HepG2 (cell line): ENCODE results near the gene VTI1B. TPM values are rescaled to one million over a fixed set of nuclear protein-coding genes. Genes with fewer than 3 reads are reported as not detected.

Experiments
- ATAC-seq: fragments of 200-7000 bp; cut with Tn5 transposase; 3 replicates; pipeline ENCODE4 v1.9.1; 2020; ENCODE audit warnings: mild to moderate bottlenecking, moderate library complexity
- BruUV-seq: library from RNA; stranded (reverse); fragments of 400-500 nt; replicated peaks from 2 replicates; lab custom pipeline; 2021; lab: Mats Ljungman, UMichigan
- CTCF ChIA-PET: fragments of 300-600 bp; formaldehyde crosslinking; extraction: SDS; loops from one replicate; lab custom pipeline; 2021; ENCODE audit warnings: low total read pairs, inconsistent platforms, low intra/inter-chr PET ratio; lab: Yijun Ruan, JAX
- POLR2A ChIA-PET: fragments of 350-600 bp; sonication (Branson Sonifier 250); formaldehyde crosslinking; loops from one replicate; lab custom pipeline; 2020; ENCODE audit warnings: antibody characterized with exemption, inconsistent platforms; lab: Yijun Ruan, JAX
- DNase-seq: peaks from one replicate; pipeline ENCODE4 v3.0.0-alpha.2; 2015; ENCODE audit warnings: low spot score
- FAIRE-seq: peaks from 3 replicates; lab custom pipeline; 2011; peaks lifted over from hg19 to GRCh38; lab: Jason Lieb, UNC
- H2AFZ ChIP-seq: one replicate; pipeline ENCODE4 v1.6.1; 2011; ENCODE audit warnings: low read length, inconsistent platforms
- H3K27ac ChIP-seq: fragments of 300-600 bp; 3 replicates; pipeline ENCODE4 v1.8.0; 2011; ENCODE audit warnings: mixed run types, mild to moderate bottlenecking, mixed read lengths, low read length, inconsistent platforms; ENCODE audit not compliant: insufficient read depth; ENCODE audit errors: extremely low read length
- H3K27me3 ChIP-seq, 2 experiments: fragments of 200-600 bp in 1 of 2; 2 replicates in 1 of 2; 3 replicates in 1 of 2; pipeline versions ENCODE4 v1.6.0 to v1.8.0; 2011; ENCODE audit warnings: low read length in 2 of 2, mild to moderate bottlenecking in 2 of 2, moderate library complexity in 2 of 2, inconsistent platforms in 1 of 2; ENCODE audit not compliant: insufficient read depth in 2 of 2, control insufficient read depth in 1 of 2
- H3K36me3 ChIP-seq, 2 experiments: fragments of 200-600 bp in 1 of 2; replicated peaks in 1 of 2; 2 replicates in 1 of 2; 3 replicates in 1 of 2; pipeline versions ENCODE4 v1.5.1 to v1.8.0; 2011; ENCODE audit warnings: low read length in 2 of 2, inconsistent platforms in 1 of 2; ENCODE audit not compliant: insufficient read depth in 2 of 2, control insufficient read depth in 1 of 2
- H3K4me1 ChIP-seq: 2 replicates; pipeline ENCODE4 v1.5.1; 2012; ENCODE audit warnings: low read length, inconsistent platforms; ENCODE audit not compliant: insufficient read depth
- H3K4me2 ChIP-seq: 2 replicates; pipeline ENCODE4 v1.6.0; 2011; ENCODE audit warnings: low read depth, low read length, inconsistent platforms
- H3K4me3 ChIP-seq, 3 experiments: fragments of 200-600 bp in 1 of 3; sonication (generic), shearing (Covaris generic) in 1 of 3; replicated peaks in 1 of 3; 2 replicates each; pipeline ENCODE4 v1.5.1; 2011 to 2016; ENCODE audit warnings: low read length in 3 of 3, inconsistent platforms in 2 of 3, low read depth in 2 of 3, mild to moderate bottlenecking in 2 of 3, control low read depth in 1 of 3, mixed read lengths in 1 of 3; ENCODE audit not compliant: insufficient read depth in 1 of 3
- H3K79me2 ChIP-seq: one replicate; pipeline ENCODE4 v1.6.1; 2011; ENCODE audit warnings: low read length, inconsistent platforms; ENCODE audit not compliant: insufficient read depth
- H3K9ac ChIP-seq: 2 replicates; pipeline ENCODE4 v1.6.0; 2011; ENCODE audit warnings: mild to moderate bottlenecking, low read depth, low read length, inconsistent platforms; ENCODE audit not compliant: insufficient read depth
- H3K9me3 ChIP-seq: 2 replicates; pipeline ENCODE4 v1.5.1; 2012; ENCODE audit warnings: mild to moderate bottlenecking, low read length
- H4K20me1 ChIP-seq: 2 replicates; pipeline ENCODE4 v1.6.0; 2011; ENCODE audit warnings: inconsistent platforms, mild to moderate bottlenecking, low read length, moderate library complexity; ENCODE audit not compliant: insufficient read depth
- ASH2L ChIP-seq: fragments of 300-600, 200-600 bp; sonication (generic); IDR thresholded peaks from 2 replicates; pipeline ENCODE4 v1.7.0; 2017; ENCODE audit warnings: low read depth, mild to moderate bottlenecking, moderate library complexity, mixed read lengths, low read length; ENCODE audit not compliant: insufficient read length
- CHD2 ChIP-seq: IDR thresholded peaks from 2 replicates; pipeline ENCODE4 v1.6.1; 2011; ENCODE audit warnings: low read depth, low read length, improper control_type of control experiment
- EEA1 ChIP-seq: sonication (generic); formaldehyde crosslinking; IDR thresholded peaks from 2 replicates; pipeline ENCODE4 v1.5.1; 2020; ENCODE audit warnings: mild to moderate bottlenecking, missing genetic modification reagents, borderline replicate concordance
- EED ChIP-seq: sonication (generic); formaldehyde crosslinking; IDR thresholded peaks from 2 replicates; pipeline ENCODE4 v1.5.0; 2020; ENCODE audit warnings: mild to moderate bottlenecking, missing genetic modification reagents
- ETS1 ChIP-seq: sonication (generic); formaldehyde crosslinking; IDR thresholded peaks from 2 replicates; pipeline ENCODE4 v1.4.0; 2020; ENCODE audit warnings: missing genetic modification reagents
- GFI1 ChIP-seq: sonication (generic); formaldehyde crosslinking; IDR thresholded peaks from 2 replicates; pipeline ENCODE4 v1.5.0; 2020; ENCODE audit warnings: missing genetic modification reagents, mild to moderate bottlenecking, borderline replicate concordance
- HNRNPK ChIP-seq: fragments of 200-400 bp; formaldehyde crosslinking; IDR thresholded peaks from 2 replicates; pipeline ENCODE4 v1.6.1; 2018; ENCODE audit warnings: low read length, low read depth, moderate library complexity, mild to moderate bottlenecking; ENCODE audit not compliant: poor library complexity, severe bottlenecking
- MEF2D ChIP-seq: sonication (generic); formaldehyde crosslinking; IDR thresholded peaks from 2 replicates; pipeline ENCODE4 v1.5.1; 2020; ENCODE audit warnings: mild to moderate bottlenecking, missing genetic modification reagents
- MTA1 ChIP-seq: sonication (generic); formaldehyde crosslinking; IDR thresholded peaks from 2 replicates; pipeline ENCODE4 v1.4.0; 2020; ENCODE audit warnings: missing genetic modification reagents, mild to moderate bottlenecking, borderline replicate concordance
- NAIF1 ChIP-seq: sonication (generic); formaldehyde crosslinking; IDR thresholded peaks from 2 replicates; pipeline ENCODE4 v1.5.0; 2020; ENCODE audit warnings: mild to moderate bottlenecking, missing genetic modification reagents, borderline replicate concordance
- PHF21A ChIP-seq: sonication (generic); formaldehyde crosslinking; IDR thresholded peaks from 2 replicates; pipeline ENCODE4 v1.5.0; 2020; ENCODE audit warnings: mild to moderate bottlenecking, missing genetic modification reagents
- SUZ12 ChIP-seq: fragments of 150-350 bp; IDR thresholded peaks from 2 replicates; pipeline ENCODE4 v1.6.1; 2014; ENCODE audit warnings: low read depth, low read length
- WGBS: methylation state at CpG from one replicate; pipeline ENCODE4 v1.1.6; 2017; ENCODE audit warnings: low lambda C conversion rate; 5-methylcytosine and 5-hydroxymethylcytosine counted together
- in situ Hi-C: cut with HindIII; loops from 2 replicates; pipeline ENCODE4 v1.10.0; 2017; ENCODE audit warnings: low pct_unique_long_range_greater_than_20kb; ENCODE audit not compliant: extremely low pct_ligation_motif_present
- intact Hi-C: fragments of 100-400 bp; cut with micrococcal nuclease; formaldehyde crosslinking; loops from one replicate; pipeline ENCODE4 v1.10.0; 2022; ENCODE audit not compliant: unreplicated experiment
- polyA plus RNA-seq, 8 experiments: library from polyadenylated mRNA; depleted of rRNA in 3 of 8; stranded (reverse) in 7 of 8; unstranded in 1 of 8; fragments of >200 nt; fragmentation: Illumina TruSeq in 4 of 8; extraction: Trizol in 4 of 8; gene quantifications; 2 replicates each; pipeline versions ENCODE4 v1.2.1 to v1.2.3, GENCODE V29; 2011 to 2016; ENCODE audit warnings: low read depth in 4 of 8, missing spikeins in 1 of 8, mixed read lengths in 1 of 8; ENCODE audit not compliant: insufficient read depth in 1 of 8
- total RNA-seq, 5 experiments: library from RNA; depleted of rRNA; stranded (reverse); fragments of >200 nt; fragmentation: Illumina TruSeq; extraction: Trizol; gene quantifications; 2 replicates each; pipeline ENCODE4 v1.2.3, GENCODE V29; 2016; ENCODE audit warnings: low read depth in 1 of 5
- TF ChIP-seq, protein P1 (sequence below): sonication (generic); formaldehyde crosslinking; IDR thresholded peaks from 2 replicates; pipeline ENCODE4 v1.4.0; 2020; ENCODE audit warnings: missing genetic modification reagents; ENCODE audit errors: not compliant biosample characterization
- TF ChIP-seq, protein P2 (sequence below): IDR thresholded peaks from 2 replicates; pipeline ENCODE4 v1.4.0; 2020; ENCODE audit warnings: mild to moderate bottlenecking, missing genetic modification reagents

Gene VTI1B
- total and polyA plus RNA-seq, 2 of the 13 experiments (the other 11 are each of a cell fraction or from before 2014, with no cell fraction given) = 39.0 to 103 TPM

DNA sequence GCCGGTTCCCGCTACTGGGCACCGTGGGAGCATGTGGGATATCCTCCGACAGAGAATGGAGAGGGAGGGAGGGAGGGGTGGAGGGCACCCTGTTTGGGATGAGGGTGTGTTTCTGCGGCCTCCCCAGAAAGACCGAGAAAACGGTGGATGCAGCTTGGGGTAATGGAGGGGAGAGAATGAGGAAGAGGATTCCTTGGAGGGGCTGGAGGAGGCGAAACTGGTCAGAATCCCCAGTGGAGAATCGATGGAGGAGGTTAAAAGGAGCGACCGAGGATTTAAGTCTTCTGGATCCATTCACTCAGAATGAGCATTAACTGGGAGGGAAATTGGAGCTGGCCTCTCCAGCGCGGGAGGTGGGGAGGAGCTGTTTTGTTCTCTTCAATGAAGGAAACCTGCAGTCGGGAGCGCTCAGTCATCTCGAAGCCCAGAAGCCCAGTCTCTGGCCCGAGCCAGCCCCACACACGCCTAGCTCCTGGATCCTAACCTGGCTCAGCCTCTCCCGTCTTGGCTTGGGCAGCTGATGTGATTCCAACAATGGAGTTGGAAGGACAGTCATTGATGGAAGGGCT is 54.1 kb downstream of the VTI1B start (continued):
- no peak for TF ChIP-seq EED (CRISPR knock-in tag)
- TF ChIP-seq, protein P1, sequence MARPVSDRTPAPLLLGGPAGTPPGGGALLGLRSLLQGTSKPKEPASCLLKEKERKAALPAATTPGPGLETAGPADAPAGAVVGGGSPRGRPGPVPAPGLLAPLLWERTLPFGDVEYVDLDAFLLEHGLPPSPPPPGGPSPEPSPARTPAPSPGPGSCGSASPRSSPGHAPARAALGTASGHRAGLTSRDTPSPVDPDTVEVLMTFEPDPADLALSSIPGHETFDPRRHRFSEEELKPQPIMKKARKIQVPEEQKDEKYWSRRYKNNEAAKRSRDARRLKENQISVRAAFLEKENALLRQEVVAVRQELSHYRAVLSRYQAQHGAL = no peak

DNA sequence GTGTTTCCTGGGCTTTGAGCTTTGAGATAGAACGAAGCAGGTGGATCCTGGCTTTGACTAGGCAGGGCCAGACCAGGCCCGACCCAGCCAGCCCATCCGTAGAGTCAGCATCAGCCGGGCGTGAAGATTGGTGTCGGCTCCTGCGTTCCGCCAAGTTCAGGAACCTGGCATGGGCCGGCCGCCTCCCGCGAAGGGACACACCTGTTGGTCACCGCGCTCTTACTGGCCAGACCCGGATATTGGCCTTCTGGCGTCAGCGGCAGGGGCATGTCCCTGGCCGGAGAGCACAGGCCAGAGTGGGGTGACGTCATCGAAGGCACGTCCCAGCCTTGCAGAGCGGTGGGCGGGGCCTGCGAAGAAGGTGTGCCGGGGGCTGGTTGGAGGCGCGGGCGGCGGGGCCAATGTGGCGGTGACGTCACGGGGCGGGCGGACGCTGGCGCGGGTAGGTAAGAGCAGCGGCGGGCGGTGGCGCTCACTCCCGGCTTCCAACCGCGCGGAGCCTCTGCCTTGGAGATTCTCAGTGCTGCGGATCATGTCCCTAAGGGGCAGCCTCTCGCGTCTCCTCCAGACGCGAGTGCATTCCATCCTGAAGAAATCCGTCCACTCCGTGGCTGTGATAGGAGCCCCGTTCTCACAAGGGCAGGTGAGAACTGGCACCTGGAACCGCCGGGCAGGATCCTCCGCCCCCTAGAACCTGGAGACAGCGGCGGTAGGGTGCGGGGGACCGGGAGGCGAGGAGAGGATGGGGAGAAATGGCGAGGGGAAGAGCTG is 54.8 kb downstream of the VTI1B start, which contains the start of gene ARG2:
Gene ARG2, plus strand, starts transcription at position 475 of the 771 bp plus-strand sequence. Its CDS starts 58 bp downstream, at position 533.
- 3% methylated on average over 15 of the region's 62 CpGs for WGBS
- H3K27ac ChIP-seq = peak within 1 kb of the TSS; percentile 61
- H3K4me2 ChIP-seq = peak within 1 kb of the TSS; percentile 86
- H3K9me3 ChIP-seq = no peaks in the 10 kb centered on the region
- peak within 1 kb of the TSS; percentile 81 to 95 (median 88) for H3K4me3 ChIP-seq
- FAIRE-seq (peak; percentile 40), ATAC-seq (peak; percentile 94), DNase-seq (peak; percentile 95)
- H3K79me2 ChIP-seq = no peaks in the 10 kb centered on the region
- H3K4me1 ChIP-seq = peaks cover 51% of the 10 kb centered on the region
- CTCF ChIA-PET = interaction anchor here (1.1 to 2.8 kb wide), 4 partner anchors 35 to 85 kb away, joined by 3 to 38 read pairs (median 11); partner anchors contain the start of gene RDH12
- BruUV-seq = no TSS peak
- peak within 1 kb of the TSS; percentile 85 for H3K9ac ChIP-seq
- H4K20me1 ChIP-seq = no peaks in the 10 kb centered on the region
- intact Hi-C loops (loop anchor here (2.0 kb wide), 1 partner anchor 85 kb away; no protein-coding TSS in a partner anchor), in situ Hi-C loops (loop anchor here (5.0 to 25.0 kb wide), 3 partner anchors 48 to 1193 kb away; partner anchors contain the start of gene RDH12)
- POLR2A ChIA-PET = interaction anchor here (0.6 to 1.8 kb wide), 8 partner anchors 15 to 85 kb away, joined by 3 to 11 read pairs (median 5); partner anchors contain the start of genes PIGH and RDH11
- H3K27me3 ChIP-seq = 0 out of 5 replicates have a peak, but pooled peaks cover 0 to 5% of the 10 kb centered on the region in 2 experiments
- H3K36me3 ChIP-seq = no peaks in the 10 kb centered on the region; a peak in 1 of 5 replicates
- H2AFZ ChIP-seq = peak within 1 kb of the TSS; percentile 50
- TF ChIP-seq MTA1 (CRISPR knock-in tag) (peak; percentile 82; the same call in 1 of the 2 replicates), NAIF1 (CRISPR knock-in tag) (no peak; the same call in 1 of the 2 replicates), EEA1 (peak; percentile 26; the same call in 1 of the 2 replicates), ASH2L (peak; percentile 37), HNRNPK (no peak), ETS1 (no peak), MEF2D (peak; percentile 32), GFI1 (CRISPR knock-in tag) (no peak), CHD2 (no peak), PHF21A (peak; percentile 58; the same call in 1 of the 2 replicates), SUZ12 (no peak)
- TF ChIP-seq, protein P2, sequence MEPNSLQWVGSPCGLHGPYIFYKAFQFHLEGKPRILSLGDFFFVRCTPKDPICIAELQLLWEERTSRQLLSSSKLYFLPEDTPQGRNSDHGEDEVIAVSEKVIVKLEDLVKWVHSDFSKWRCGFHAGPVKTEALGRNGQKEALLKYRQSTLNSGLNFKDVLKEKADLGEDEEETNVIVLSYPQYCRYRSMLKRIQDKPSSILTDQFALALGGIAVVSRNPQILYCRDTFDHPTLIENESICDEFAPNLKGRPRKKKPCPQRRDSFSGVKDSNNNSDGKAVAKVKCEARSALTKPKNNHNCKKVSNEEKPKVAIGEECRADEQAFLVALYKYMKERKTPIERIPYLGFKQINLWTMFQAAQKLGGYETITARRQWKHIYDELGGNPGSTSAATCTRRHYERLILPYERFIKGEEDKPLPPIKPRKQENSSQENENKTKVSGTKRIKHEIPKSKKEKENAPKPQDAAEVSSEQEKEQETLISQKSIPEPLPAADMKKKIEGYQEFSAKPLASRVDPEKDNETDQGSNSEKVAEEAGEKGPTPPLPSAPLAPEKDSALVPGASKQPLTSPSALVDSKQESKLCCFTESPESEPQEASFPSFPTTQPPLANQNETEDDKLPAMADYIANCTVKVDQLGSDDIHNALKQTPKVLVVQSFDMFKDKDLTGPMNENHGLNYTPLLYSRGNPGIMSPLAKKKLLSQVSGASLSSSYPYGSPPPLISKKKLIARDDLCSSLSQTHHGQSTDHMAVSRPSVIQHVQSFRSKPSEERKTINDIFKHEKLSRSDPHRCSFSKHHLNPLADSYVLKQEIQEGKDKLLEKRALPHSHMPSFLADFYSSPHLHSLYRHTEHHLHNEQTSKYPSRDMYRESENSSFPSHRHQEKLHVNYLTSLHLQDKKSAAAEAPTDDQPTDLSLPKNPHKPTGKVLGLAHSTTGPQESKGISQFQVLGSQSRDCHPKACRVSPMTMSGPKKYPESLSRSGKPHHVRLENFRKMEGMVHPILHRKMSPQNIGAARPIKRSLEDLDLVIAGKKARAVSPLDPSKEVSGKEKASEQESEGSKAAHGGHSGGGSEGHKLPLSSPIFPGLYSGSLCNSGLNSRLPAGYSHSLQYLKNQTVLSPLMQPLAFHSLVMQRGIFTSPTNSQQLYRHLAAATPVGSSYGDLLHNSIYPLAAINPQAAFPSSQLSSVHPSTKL (CRISPR knock-in tag) = peak; percentile 78
